K562 (cell line): ENCODE results near the gene NIFK. TPM values are rescaled to one million over a fixed set of nuclear protein-coding genes. Genes with fewer than 3 reads are reported as not detected.

Experiments used
- ATAC-seq: fragments of 200-7000 bp; cut with Tn5 transposase; 3 replicates; pipeline ENCODE4 v1.9.1; 2020; ENCODE audit warnings: moderate library complexity
- BruUV-seq: library from RNA; stranded (reverse); fragments of 400-500 nt; replicated peaks from 2 replicates; lab custom pipeline; 2021; lab: Mats Ljungman, UMichigan
- CTCF ChIA-PET: fragments of 300-600 bp; formaldehyde crosslinking; extraction: SDS; loops from one replicate; lab custom pipeline; 2021; ENCODE audit warnings: low intra/inter-chr PET ratio; lab: Yijun Ruan, JAX
- POLR2A ChIA-PET: fragments of 300-600, 350-650 bp; sonication (Branson Sonifier 250); formaldehyde crosslinking; extraction: SDS; loops from one replicate; lab custom pipeline; 2021; ENCODE audit warnings: antibody characterized with exemption, inconsistent platforms; lab: Yijun Ruan, JAX
- DNase-seq, 4 experiments: peaks; one replicate each; pipeline versions ENCODE4 v3.0.0 to v3.0.0-alpha.2; 2011 to 2018; ENCODE audit warnings: low spot score in 3 of 4, mixed read lengths in 3 of 4; ENCODE audit errors: extremely low read depth in 1 of 4
- FAIRE-seq: peaks from 2 replicates; lab custom pipeline; 2011; peaks lifted over from hg19 to GRCh38; lab: Jason Lieb, UNC
- H2AFZ ChIP-seq: 2 replicates; pipeline ENCODE4 v1.6.0; 2011; ENCODE audit warnings: low read depth, low read length, control low read depth, inconsistent platforms
- H3K27ac ChIP-seq: fragments of 200-600 bp; 3 replicates; pipeline ENCODE4 v1.8.0; 2011; ENCODE audit warnings: low read depth, mild to moderate bottlenecking, control low read depth, inconsistent platforms, low read length, moderate library complexity, mixed read lengths; ENCODE audit errors: extremely low read depth
- H3K27me3 ChIP-seq, 2 experiments: fragments of 300-600 bp in 1 of 2; 2 replicates in 1 of 2; 3 replicates in 1 of 2; pipeline versions ENCODE4 v1.6.0 to v1.8.0; 2011; ENCODE audit warnings: inconsistent platforms in 2 of 2, low read length in 2 of 2, mild to moderate bottlenecking in 1 of 2, mixed read lengths in 1 of 2, moderate library complexity in 1 of 2; ENCODE audit not compliant: control insufficient read depth in 2 of 2, insufficient read depth in 2 of 2
- H3K36me3 ChIP-seq: fragments of 300-600 bp; 3 replicates; pipeline ENCODE4 v1.8.0; 2011; ENCODE audit warnings: mild to moderate bottlenecking, low read length, inconsistent platforms; ENCODE audit not compliant: control insufficient read depth, insufficient read depth
- H3K4me1 ChIP-seq, 2 experiments: fragments of 200-600 bp in 1 of 2; replicated peaks in 1 of 2; 2 replicates in 1 of 2; 3 replicates in 1 of 2; pipeline versions ENCODE4 v1.5.1 to v1.8.0; 2011; ENCODE audit warnings: inconsistent platforms in 2 of 2, low read length in 2 of 2, mild to moderate bottlenecking in 1 of 2, mixed read lengths in 1 of 2, moderate library complexity in 1 of 2; ENCODE audit not compliant: control insufficient read depth in 2 of 2, insufficient read depth in 2 of 2
- H3K4me2 ChIP-seq: 2 replicates; pipeline ENCODE4 v1.6.1; 2011; ENCODE audit warnings: low read length, control low read depth, inconsistent platforms, mixed read lengths; ENCODE audit not compliant: insufficient read depth
- H3K4me3 ChIP-seq: fragments of 200-600 bp; sonication (generic), shearing (Covaris generic); 2 replicates; pipeline ENCODE4 v1.5.1; 2016; ENCODE audit warnings: control low read depth, inconsistent platforms
- H3K79me2 ChIP-seq: fragments of 200-600 bp; 3 replicates; pipeline ENCODE4 v1.8.0; 2011; ENCODE audit warnings: low read length, inconsistent platforms; ENCODE audit not compliant: control insufficient read depth, insufficient read depth
- H3K9ac ChIP-seq, 2 experiments: 2 replicates each; pipeline versions ENCODE4 v1.6.0 to v1.6.1; 2011; ENCODE audit warnings: low read depth in 2 of 2, low read length in 2 of 2, control low read depth in 1 of 2, inconsistent platforms in 1 of 2, mild to moderate bottlenecking in 1 of 2, mixed read lengths in 1 of 2; ENCODE audit not compliant: insufficient read depth in 1 of 2
- H3K9me1 ChIP-seq: one replicate; pipeline ENCODE4 v1.6.0; 2011; ENCODE audit warnings: inconsistent platforms, mild to moderate bottlenecking, low read length, moderate library complexity; ENCODE audit not compliant: control insufficient read depth, insufficient read depth
- H3K9me3 ChIP-seq: replicated peaks from 2 replicates; pipeline ENCODE4 v1.5.1; 2011; ENCODE audit warnings: low read depth, low read length, inconsistent platforms; ENCODE audit not compliant: control insufficient read depth, insufficient read depth
- H4K20me1 ChIP-seq: replicated peaks from 2 replicates; pipeline ENCODE4 v1.6.1; 2011; ENCODE audit warnings: low read length, inconsistent platforms, mixed read lengths; ENCODE audit not compliant: control insufficient read depth, insufficient read depth
- CEBPZ ChIP-seq: fragments of 150-350 bp; IDR thresholded peaks from 2 replicates; pipeline ENCODE4 v1.6.1; 2014; ENCODE audit warnings: low read depth, mild to moderate bottlenecking, low read length, borderline replicate concordance
- GTF2E2 ChIP-seq: fragments of 200-800 bp; sonication (Bioruptor generic); IDR thresholded peaks from 2 replicates; pipeline ENCODE4 v1.6.1; 2016; ENCODE audit warnings: missing genetic modification characterization, missing compliant biosample characterization
- HMG20A ChIP-seq: fragments of 450-650 bp; formaldehyde crosslinking; conservative IDR thresholded peaks from 2 replicates; pipeline ENCODE4 v1.4.0; 2020; ENCODE audit warnings: mild to moderate bottlenecking, mixed read lengths
- POLR3G ChIP-seq: IDR thresholded peaks from 2 replicates; pipeline ENCODE4 v1.6.1; 2011; ENCODE audit not compliant: insufficient read length, insufficient replicate concordance; ENCODE audit errors: extremely low read depth
- RERE ChIP-seq: sonication (generic); formaldehyde crosslinking; IDR thresholded peaks from 2 replicates; pipeline ENCODE4 v1.8.0; 2023; ENCODE audit warnings: missing genetic modification reagents, mild to moderate bottlenecking, borderline replicate concordance
- SMAD2 ChIP-seq: fragments of 150-350 bp; IDR thresholded peaks from 2 replicates; pipeline ENCODE4 v1.6.1; 2014; ENCODE audit warnings: low read depth, mild to moderate bottlenecking, low read length
- SMARCB1 ChIP-seq: IDR thresholded peaks from 2 replicates; pipeline ENCODE4 v1.6.1; 2011; ENCODE audit warnings: improper control_type of control experiment, low read depth; ENCODE audit not compliant: insufficient read length
- STAT6 ChIP-seq: sonication (generic); formaldehyde crosslinking; IDR thresholded peaks from 2 replicates; pipeline ENCODE4 v1.8.1; 2023; ENCODE audit warnings: mild to moderate bottlenecking, missing genetic modification reagents
- ZFP30 ChIP-seq: fragments of 250-450 bp; sonication (Bioruptor Pico); IDR thresholded peaks from 2 replicates; pipeline ENCODE4 v1.8.0; 2022; ENCODE audit warnings: moderate library complexity, mild to moderate bottlenecking, inconsistent platforms, borderline replicate concordance
- WGBS: fragments of 100-300 bp; shearing (Covaris generic); methylation state at CpG from one replicate; pipeline ENCODE4 v1.1.6; 2016; ENCODE audit warnings: low coverage, mixed read lengths; ENCODE audit not compliant: insufficient coverage; ENCODE audit errors: missing lambda C conversion rate; 5-methylcytosine and 5-hydroxymethylcytosine counted together
- in situ Hi-C: fragments of 300-500 bp; cut with MboI; formaldehyde crosslinking; loops from 4 replicates; pipeline ENCODE4 v1.15.0; 2018; ENCODE audit warnings: inconsistent platforms, mixed read lengths
- intact Hi-C: fragments of 100-400 bp; cut with micrococcal nuclease; formaldehyde crosslinking; loops from 2 replicates; pipeline ENCODE4 v1.14.2; 2022
- polyA plus RNA-seq, 8 experiments: library from polyadenylated mRNA; depleted of rRNA in 4 of 8; stranded (reverse) in 5 of 8; unstranded in 3 of 8; fragments of >200 nt; fragmentation: Nextera tagmentation in 2 of 8; fragmentation: Illumina TruSeq in 1 of 8; extraction: Ambion mirVana in 2 of 8; extraction: Trizol in 1 of 8; gene quantifications; 2 replicates each; pipeline versions ENCODE4 v1.2.1 to v1.2.3, GENCODE V29; 2011 to 2014; ENCODE audit warnings: inconsistent platforms in 1 of 8, missing spikeins in 1 of 8
- total RNA-seq, 7 experiments: library from RNA; depleted of rRNA in 6 of 7; stranded (reverse); fragments of >200 nt in 6 of 7; fragmentation: Illumina TruSeq in 2 of 7; extraction: Trizol in 2 of 7; gene quantifications; 2 replicates each; pipeline versions ENCODE4 v1.2.1 to v1.2.3, GENCODE V29; 2011 to 2021; ENCODE audit warnings: low replicate concordance in 1 of 7

NIFK gene
- total and polyA plus RNA-seq, 9 of the 15 experiments (the other 6 are each of a cell fraction or from before 2014, with no cell fraction given), result 60.2 to 426 (median 183) TPM

GRCh38 chr2:121766624-121767023 is 29.9 kb upstream of the NIFK start:
- no peak overlapping the region for H3K9ac ChIP-seq
- H3K27ac ChIP-seq, result no peak overlapping the region
- no peak overlapping the region for H2AFZ ChIP-seq
- FAIRE-seq, result peak; percentile 6
- no peaks in the 10 kb centered on the region for H3K79me2 ChIP-seq
- H3K36me3 ChIP-seq, result peaks cover 65% of the 10 kb centered on the region
- POLR2A ChIA-PET, result no interaction called here
- DNase-seq, result no peak
- no peak for ATAC-seq
- H3K4me3 ChIP-seq, result no peak overlapping the region
- intact Hi-C loops (no loop called here), in situ Hi-C loops (no loop called here)
- no peaks in the 10 kb centered on the region for H4K20me1 ChIP-seq
- no peaks in the 10 kb centered on the region for H3K27me3 ChIP-seq
- H3K9me3 ChIP-seq, result no peaks in the 10 kb centered on the region
- H3K4me2 ChIP-seq, result no peak overlapping the region
- CTCF ChIA-PET, result no interaction called here
- BruUV-seq, result no TSS peak
- H3K9me1 ChIP-seq, result peaks cover 4% of the 10 kb centered on the region
- H3K4me1 ChIP-seq, result no peaks in the 10 kb centered on the region
- 86% methylated on average over 1 of the region's 1 CpG for WGBS
- no peak for TF ChIP-seq SMARCB1
- TF ChIP-seq CEBPZ, result no peak
- no peak for TF ChIP-seq HMG20A (CRISPR knock-in tag)
- no peak for TF ChIP-seq STAT6 (CRISPR knock-in tag)
- no peak for TF ChIP-seq ZFP30 (CRISPR knock-in tag)
- no peak for TF ChIP-seq GTF2E2 (tag)
- TF ChIP-seq RERE (CRISPR knock-in tag), result no peak
- TF ChIP-seq SMAD2, result no peak
- no peak for TF ChIP-seq POLR3G
